Right cardiac atrium (tissue), 5 donors: ENCODE results near the gene MIX23. TPM values are rescaled to one million over a fixed set of nuclear protein-coding genes. Genes with fewer than 3 reads are reported as not detected.

Experiments
- ATAC-seq, 2 donors: fragments of 200-7000 bp; cut with Tn5 transposase; one replicate each; pipeline versions ENCODE4 v1.8.0 to v1.9.1; 2020; ENCODE audit warnings: moderate library complexity in 2 of 2, mild to moderate bottlenecking in 1 of 2
- DNase-seq, 3 donors: peaks; one replicate each; pipeline ENCODE4 v3.0.0-alpha.2; 2020
- H3K27ac ChIP-seq: one replicate; pipeline ENCODE4 v1.5.1; 2013; ENCODE audit warnings: mild to moderate bottlenecking, low read length, control low read depth, moderate library complexity
- H3K27me3 ChIP-seq: one replicate; pipeline ENCODE4 v1.6.1; 2013; ENCODE audit not compliant: control insufficient read depth, insufficient read depth
- H3K4me1 ChIP-seq: one replicate; pipeline ENCODE4 v1.6.1; 2013; ENCODE audit warnings: low read length; ENCODE audit not compliant: control insufficient read depth, insufficient read depth
- H3K4me3 ChIP-seq: one replicate; pipeline ENCODE4 v1.5.1; 2013; ENCODE audit warnings: low read length, control low read depth
- H3K9me3 ChIP-seq: one replicate; pipeline ENCODE4 v1.6.1; 2013; ENCODE audit warnings: low read length; ENCODE audit not compliant: control insufficient read depth
- WGBS: extraction: QIAGEN DNeasy Blood & Tissue Kit; methylation state at CpG from one replicate; pipeline ENCODE4 v1.1.7; 2013; 5-methylcytosine and 5-hydroxymethylcytosine counted together
- intact Hi-C, 4 donors: fragments of 100-400 bp; cut with DNase I; formaldehyde crosslinking; loops; one replicate each; pipeline versions ENCODE4 v1.11.0 to v1.14.0; 2022 to 2023
- polyA plus RNA-seq: library from polyadenylated mRNA; stranded (reverse); fragments of 200-250 nt; gene quantifications from one replicate; pipeline ENCODE4 v1.2.3, GENCODE V29; 2013
- total RNA-seq, 4 donors: library from RNA; stranded (reverse); fragmentation: NEBNext Ultra II Directional; extraction: Animal tissue kit (Norgen Biotek cat#: 25700); gene quantifications; one replicate each; pipeline ENCODE4 v1.2.1, GENCODE V29; 2021
- donor health status: healthy with polysubstance abuse.
- donor health status: DM: no; HTN: yes; CAD: no.
- donor health status: DM: no; HTN: no; CAD: no.
- donor health status: DM: no; HTN: yes; CAD: no; lungs with severe emphysema.
- donor health status: DM: yes; HTN: yes; CAD: no.

The MIX23 gene
- total and polyA plus RNA-seq, 5 donors, result 16.7 to 44.7 (median 25.9) TPM

DNA sequence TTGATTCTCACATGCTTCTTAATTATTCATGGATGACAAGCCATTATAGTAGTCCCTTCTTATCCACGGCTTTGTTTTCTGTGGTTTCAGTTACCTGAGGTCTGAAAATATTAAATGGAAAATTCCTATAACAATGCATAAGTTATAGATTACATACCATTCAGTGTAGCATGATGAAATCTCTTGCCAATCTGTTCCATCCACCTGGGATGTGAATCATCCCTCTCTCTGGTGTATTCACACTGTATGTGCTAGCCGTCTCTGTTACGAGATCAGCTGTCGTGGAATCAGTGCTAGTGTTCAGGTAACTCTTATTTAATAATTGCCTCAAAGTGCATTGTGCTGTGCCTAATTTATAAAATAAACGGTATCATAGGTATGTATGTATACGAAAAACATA, 27.6 kb upstream of the MIX23 start:
- H3K27me3 ChIP-seq, result no peaks in the 10 kb centered on the region
- 89% methylated on average over 6 of the region's 6 CpGs for WGBS
- DNase-seq (no peak), ATAC-seq (no peak)
- intact Hi-C loops, result loop anchor here in 1 of 4 donors (10.0 kb wide), 1 partner anchor 264 kb away; no protein-coding TSS in a partner anchor
- no peak overlapping the region for H3K27ac ChIP-seq
- no peaks in the 10 kb centered on the region for H3K9me3 ChIP-seq
- peaks cover 3% of the 10 kb centered on the region for H3K4me1 ChIP-seq
- H3K4me3 ChIP-seq, result no peak overlapping the region

DNA sequence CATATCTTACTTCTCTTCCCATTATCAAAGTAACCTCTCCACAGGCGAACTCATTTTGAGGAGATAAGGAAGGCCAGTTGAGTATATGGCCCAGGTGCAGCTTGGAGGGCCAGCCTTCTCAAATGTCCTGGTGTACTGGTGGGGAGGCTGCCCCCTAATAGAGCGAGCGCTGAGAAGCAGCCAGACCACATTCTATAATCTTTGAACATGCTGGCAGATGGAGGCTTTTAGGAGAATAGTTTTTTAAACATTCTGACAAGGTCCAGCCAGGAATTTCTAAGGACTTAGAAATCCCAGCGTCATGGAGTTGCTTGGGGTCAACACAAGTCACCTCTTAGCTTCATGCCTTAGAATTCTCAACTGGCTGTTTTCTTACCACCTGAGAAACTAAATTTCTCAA, 27.1 kb upstream of the MIX23 start:
- ATAC-seq, result no peak
- no peak overlapping the region for H3K4me3 ChIP-seq
- WGBS, result 87% methylated on average over 4 of the region's 4 CpGs
- H3K27me3 ChIP-seq, result no peaks in the 10 kb centered on the region
- H3K9me3 ChIP-seq, result no peaks in the 10 kb centered on the region
- no peak for DNase-seq
- intact Hi-C loops, result loop anchor here in 1 of 4 donors (10.0 kb wide), 1 partner anchor 265 kb away; no protein-coding TSS in a partner anchor
- H3K4me1 ChIP-seq, result peaks cover under 1% of the 10 kb centered on the region
- H3K27ac ChIP-seq, result no peak overlapping the region

GRCh38 chr3:122409446-122409845, 26.4 kb upstream of the MIX23 start:
- DNase-seq (no peak), ATAC-seq (no peak)
- H3K9me3 ChIP-seq, result no peaks in the 10 kb centered on the region
- no peak overlapping the region for H3K4me3 ChIP-seq
- H3K27ac ChIP-seq, result no peak overlapping the region
- H3K27me3 ChIP-seq, result no peaks in the 10 kb centered on the region
- intact Hi-C loops, result no loop called here
- 75% methylated on average over 6 of the region's 6 CpGs for whole genome bisulfite sequencing
- no peaks in the 10 kb centered on the region for H3K4me1 ChIP-seq

- no peaks in the 10 kb centered on the region for H3K27me3 ChIP-seq
- intact Hi-C loops, result no loop called here
- ATAC-seq, result no peak
- DNase-seq, result no peak
- H3K27ac ChIP-seq, result no peak overlapping the region
- no peaks in the 10 kb centered on the region for H3K9me3 ChIP-seq
- 91% methylated on average over 1 of the region's 1 CpG for WGBS
- no peaks in the 10 kb centered on the region for H3K4me1 ChIP-seq
- no peak overlapping the region for H3K4me3 ChIP-seq
These were observed 24.9 kb upstream of the MIX23 start for GRCh38 chr3:122407946-122408345.

DNA sequence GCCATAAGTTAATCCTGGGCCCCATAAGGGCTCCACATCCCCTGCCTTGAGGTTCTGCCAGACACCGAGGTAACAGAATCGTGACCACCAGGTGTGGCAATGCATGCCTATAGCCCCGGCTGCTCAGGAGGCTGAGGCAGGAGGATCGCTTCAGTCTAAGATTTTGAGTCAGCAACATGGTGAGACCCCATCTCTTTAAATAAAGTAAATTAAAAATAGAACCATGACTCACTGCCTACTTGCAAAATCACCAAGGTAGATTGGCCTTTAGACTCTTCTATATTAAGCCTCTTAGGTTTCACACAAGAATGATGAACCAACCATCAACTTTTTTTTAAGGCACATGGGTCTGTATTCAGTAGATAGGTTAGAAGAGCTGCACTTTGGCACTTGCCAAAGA, 23.2 kb upstream of the MIX23 start:
- no peak overlapping the region for H3K27ac ChIP-seq
- intact Hi-C loops, result no loop called here
- H3K27me3 ChIP-seq, result no peaks in the 10 kb centered on the region
- WGBS, result 84% methylated on average over 4 of the region's 4 CpGs
- H3K9me3 ChIP-seq, result no peaks in the 10 kb centered on the region
- no peaks in the 10 kb centered on the region for H3K4me1 ChIP-seq
- no peak overlapping the region for H3K4me3 ChIP-seq
- ATAC-seq, result no peak
- DNase-seq, result no peak

GRCh38 chr3:122405015-122405414, 22.0 kb upstream of the MIX23 start:
- Histone ChIP-seq H3K27me3 (no peaks in the 10 kb centered on the region), H3K4me3 (no peak overlapping the region), H3K4me1 (no peaks in the 10 kb centered on the region), H3K9me3 (no peaks in the 10 kb centered on the region), H3K27ac (no peak overlapping the region)
- no peak for DNase-seq
- 87% methylated on average over 3 of the region's 3 CpGs for WGBS
- no peak for ATAC-seq
- intact Hi-C loops, result no loop called here

DNA sequence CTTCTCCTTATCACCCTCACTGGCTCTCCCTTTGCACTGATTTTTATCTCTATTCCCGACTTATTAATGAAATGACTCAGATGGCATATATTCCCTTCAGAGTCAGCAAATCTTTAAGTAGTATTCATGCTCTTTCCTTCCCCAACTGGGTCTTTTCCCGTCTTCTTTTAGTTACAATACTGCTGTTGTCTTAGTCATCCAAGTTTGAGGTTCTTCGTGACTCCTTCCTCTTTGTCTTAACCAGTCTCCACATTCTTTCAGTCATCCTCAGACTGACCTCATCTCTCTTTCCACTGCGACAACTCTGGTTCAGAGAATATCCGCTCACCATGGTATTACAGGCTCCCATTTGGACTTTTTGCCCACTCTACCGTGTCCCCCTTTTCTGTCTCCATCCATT, 20.5 kb upstream of the MIX23 start:
- no peaks in the 10 kb centered on the region for H3K9me3 ChIP-seq
- no peaks in the 10 kb centered on the region for H3K27me3 ChIP-seq
- ATAC-seq (no peak), DNase-seq (no peak)
- H3K4me1 ChIP-seq, result no peaks in the 10 kb centered on the region
- H3K27ac ChIP-seq, result no peak overlapping the region
- intact Hi-C loops, result no loop called here
- no peak overlapping the region for H3K4me3 ChIP-seq
- WGBS, result 83% methylated on average over 6 of the region's 6 CpGs

DNA sequence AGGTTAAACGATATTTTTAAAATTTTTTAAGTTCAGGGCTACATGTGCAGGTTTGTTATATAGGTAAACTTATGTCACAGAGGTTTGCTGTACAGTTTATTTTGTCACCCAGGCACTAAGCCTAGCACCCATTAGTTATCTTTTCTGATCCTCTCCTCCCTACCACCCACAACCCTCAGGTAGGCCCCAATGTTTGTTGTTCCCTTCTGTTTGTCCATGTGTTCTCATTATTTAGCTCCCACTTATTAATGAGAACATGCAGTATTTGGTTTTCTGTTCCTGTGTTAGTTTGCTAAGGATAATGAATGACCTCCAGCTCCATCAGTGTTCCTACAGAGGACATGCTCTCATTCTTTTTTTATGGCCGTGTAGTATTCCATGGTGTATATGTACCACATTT, 15.9 kb upstream of the MIX23 start:
- ATAC-seq (no peak), DNase-seq (no peak)
- Histone ChIP-seq H3K9me3 (no peaks in the 10 kb centered on the region), H3K4me3 (no peak overlapping the region), H3K27me3 (no peaks in the 10 kb centered on the region), H3K4me1 (no peaks in the 10 kb centered on the region), H3K27ac (no peak overlapping the region)
- WGBS, result 96% methylated on average over 2 of the region's 2 CpGs
- intact Hi-C loops, result loop anchor here in 1 of 4 donors (10.0 kb wide), 1 partner anchor 276 kb away; no protein-coding TSS in a partner anchor

GRCh38 chr3:122397201-122397600, 14.2 kb upstream of the MIX23 start:
- no peak overlapping the region for H3K27ac ChIP-seq

DNA sequence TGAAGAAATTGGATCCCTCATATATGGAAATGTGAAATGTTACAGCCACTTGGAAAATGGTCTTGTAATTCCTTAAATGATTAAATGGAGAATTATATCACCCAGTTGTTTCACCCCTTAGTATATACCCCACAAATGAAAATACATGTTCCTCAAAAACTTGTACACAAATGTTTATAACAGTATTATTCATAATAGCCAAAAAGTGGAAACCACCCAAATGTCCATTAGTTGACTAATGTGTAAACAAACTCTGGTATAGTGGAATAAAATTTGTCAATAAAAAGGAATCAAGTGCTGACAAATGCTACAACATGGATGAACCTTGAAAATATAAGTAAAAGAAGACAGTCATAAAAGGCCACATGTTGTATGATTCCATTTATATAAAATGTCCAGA, 13.5 kb upstream of the MIX23 start:
- no peaks in the 10 kb centered on the region for H3K9me3 ChIP-seq
- no peak overlapping the region for H3K4me3 ChIP-seq
- no peaks in the 10 kb centered on the region for H3K27me3 ChIP-seq
- ATAC-seq (no peak), DNase-seq (no peak)
- no peak overlapping the region for H3K27ac ChIP-seq
- intact Hi-C loops, result loop anchor here in 1 of 4 donors (10.0 kb wide), 1 partner anchor 278 kb away; no protein-coding TSS in a partner anchor
- H3K4me1 ChIP-seq, result no peaks in the 10 kb centered on the region

More at GRCh38 chr3:122397201-122397600, 14.2 kb upstream of the MIX23 start:
- no peaks in the 10 kb centered on the region for H3K9me3 ChIP-seq
- H3K4me3 ChIP-seq, result no peak overlapping the region
- H3K27me3 ChIP-seq, result no peaks in the 10 kb centered on the region
- no peak for ATAC-seq
- no peaks in the 10 kb centered on the region for H3K4me1 ChIP-seq
- intact Hi-C loops, result loop anchor here in 1 of 4 donors (10.0 kb wide), 1 partner anchor 278 kb away; no protein-coding TSS in a partner anchor
- WGBS, result 93% methylated on average over 1 of the region's 1 CpG
- no peak for DNase-seq

DNA sequence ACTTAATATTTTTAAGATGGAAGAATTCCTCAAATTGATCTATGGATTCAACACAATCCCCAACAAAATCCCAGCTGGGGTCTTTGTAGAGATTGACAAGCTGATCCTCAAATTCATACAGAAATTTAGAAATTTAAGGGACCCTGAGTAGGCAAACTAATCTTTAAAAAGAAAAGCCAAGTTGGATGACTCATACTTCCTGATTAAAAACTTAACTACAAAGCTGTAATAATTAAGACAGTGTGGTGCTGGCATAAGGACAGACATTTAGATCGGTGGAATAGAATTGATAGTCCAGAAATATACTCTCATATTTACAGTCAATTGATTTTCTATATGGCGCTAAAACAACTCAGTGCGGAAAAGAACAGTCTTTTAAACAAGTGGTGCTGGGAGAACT, 12.6 kb upstream of the MIX23 start:
- ATAC-seq (no peak), DNase-seq (no peak)
- intact Hi-C loops, result loop anchor here in 1 of 4 donors (10.0 kb wide), 1 partner anchor 279 kb away; no protein-coding TSS in a partner anchor
- no peak overlapping the region for H3K27ac ChIP-seq
- no peaks in the 10 kb centered on the region for H3K9me3 ChIP-seq
- H3K4me3 ChIP-seq, result no peak overlapping the region
- no peaks in the 10 kb centered on the region for H3K27me3 ChIP-seq
- H3K4me1 ChIP-seq, result no peaks in the 10 kb centered on the region
- WGBS, result 66% methylated on average over 3 of the region's 3 CpGs

DNA sequence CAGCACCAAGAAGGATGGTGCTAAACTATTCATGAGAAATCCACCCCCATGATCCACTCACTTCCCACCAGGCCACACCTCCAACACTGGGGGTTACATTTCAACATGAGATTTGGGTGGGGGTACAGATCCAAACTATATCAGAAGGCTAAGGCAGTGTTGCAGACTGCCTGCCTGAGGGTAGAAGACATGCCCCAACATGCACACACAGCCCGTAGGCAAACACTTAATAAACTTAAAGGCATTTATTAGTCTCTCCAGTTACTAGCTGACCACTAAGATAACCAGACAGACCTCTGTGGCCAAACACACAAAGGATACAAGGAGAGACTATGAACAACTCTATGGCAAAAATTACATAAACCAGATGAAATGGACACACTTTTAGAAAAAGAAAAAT, 11.1 kb upstream of the MIX23 start:
- Histone ChIP-seq H3K4me3 (no peak overlapping the region), H3K27me3 (no peaks in the 10 kb centered on the region), H3K4me1 (no peaks in the 10 kb centered on the region), H3K9me3 (no peaks in the 10 kb centered on the region), H3K27ac (no peak overlapping the region)
- ATAC-seq (no peak), DNase-seq (no peak)
- intact Hi-C loops, result loop anchor here in 3 of 4 donors (5.0 to 10.0 kb wide), 3 partner anchors 281 to 288 kb away; partner anchors contain the start of gene PARP14 (in 1 of the 3)
- 70% methylated on average over 1 of the region's 1 CpG for WGBS
